OCI-LY1 (cell line): ENCODE measurements around the gene GOLGA3.

Experiments used
- EZH2 ChIP-seq: fragments of 200-600 bp; sonication (generic), shearing (Covaris generic); IDR thresholded peaks from 2 replicates; pipeline ENCODE4 v1.8.0; 2017; ENCODE audit warnings: borderline replicate concordance, mixed run types, mild to moderate bottlenecking, antibody characterized with exemption, low read length, moderate library complexity, mixed read lengths
- TF ChIP-seq, protein P1 (sequence below): fragments of 200-600 bp; sonication (generic), shearing (Covaris generic); IDR thresholded peaks from 2 replicates; pipeline ENCODE4 v1.5.1; 2017; ENCODE audit warnings: mild to moderate bottlenecking, antibody characterized with exemption, low read length, moderate library complexity, mixed read lengths

- TF ChIP-seq, protein P1, sequence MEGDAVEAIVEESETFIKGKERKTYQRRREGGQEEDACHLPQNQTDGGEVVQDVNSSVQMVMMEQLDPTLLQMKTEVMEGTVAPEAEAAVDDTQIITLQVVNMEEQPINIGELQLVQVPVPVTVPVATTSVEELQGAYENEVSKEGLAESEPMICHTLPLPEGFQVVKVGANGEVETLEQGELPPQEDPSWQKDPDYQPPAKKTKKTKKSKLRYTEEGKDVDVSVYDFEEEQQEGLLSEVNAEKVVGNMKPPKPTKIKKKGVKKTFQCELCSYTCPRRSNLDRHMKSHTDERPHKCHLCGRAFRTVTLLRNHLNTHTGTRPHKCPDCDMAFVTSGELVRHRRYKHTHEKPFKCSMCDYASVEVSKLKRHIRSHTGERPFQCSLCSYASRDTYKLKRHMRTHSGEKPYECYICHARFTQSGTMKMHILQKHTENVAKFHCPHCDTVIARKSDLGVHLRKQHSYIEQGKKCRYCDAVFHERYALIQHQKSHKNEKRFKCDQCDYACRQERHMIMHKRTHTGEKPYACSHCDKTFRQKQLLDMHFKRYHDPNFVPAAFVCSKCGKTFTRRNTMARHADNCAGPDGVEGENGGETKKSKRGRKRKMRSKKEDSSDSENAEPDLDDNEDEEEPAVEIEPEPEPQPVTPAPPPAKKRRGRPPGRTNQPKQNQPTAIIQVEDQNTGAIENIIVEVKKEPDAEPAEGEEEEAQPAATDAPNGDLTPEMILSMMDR: no peak
- TF ChIP-seq EZH2: no peak
Measured at GRCh38 chr12:132740652-132741051, 88.0 kb downstream of the GOLGA3 start.
